GM12891 (cell line): ENCODE measurements around the gene CHPF.

Experiments
- PAX5 ChIP-seq: IDR thresholded peaks from 2 replicates; pipeline ENCODE4 v1.6.1; 2011; ENCODE audit warnings: low read length, moderate library complexity, mild to moderate bottlenecking; ENCODE audit not compliant: insufficient read depth, severe bottlenecking
- POLR2A ChIP-seq: IDR thresholded peaks from 2 replicates; pipeline ENCODE4 v1.6.1; 2011; ENCODE audit warnings: low read depth, low read length, control low read depth
- POLR2AphosphoS5 ChIP-seq: IDR thresholded peaks from 2 replicates; pipeline ENCODE4 v1.6.1; 2011; ENCODE audit warnings: low read depth, low read length, control low read depth
- POU2F2 ChIP-seq: IDR thresholded peaks from 2 replicates; pipeline ENCODE4 v1.6.1; 2011; ENCODE audit warnings: low read depth, mild to moderate bottlenecking, control low read depth, low read length, moderate library complexity
- SPI1 ChIP-seq: IDR thresholded peaks from 2 replicates; pipeline ENCODE4 v1.6.1; 2011; ENCODE audit warnings: low read depth, low read length, control low read depth
- TAF1 ChIP-seq: IDR thresholded peaks from 2 replicates; pipeline ENCODE4 v1.6.1; 2011; ENCODE audit warnings: low read depth, low read length, control low read depth

- TF ChIP-seq TAF1: no peak
- TF ChIP-seq POLR2A: no peak
- TF ChIP-seq POLR2AphosphoS5: no peak
- TF ChIP-seq POU2F2: no peak
- no peak for TF ChIP-seq SPI1
- no peak for TF ChIP-seq PAX5
Measured at GRCh38 chr2:219553463-219553963, 9.9 kb upstream of the CHPF start.
